ENCODE results near the gene CKAP2L. TPM values are rescaled to one million over a fixed set of nuclear protein-coding genes. Genes with fewer than 3 reads are reported as not detected.

The CKAP2L gene
- total and polyA plus RNA-seq, 2 donors (not counting 1 experiment from before 2014, with no cell fraction given) = 3.0 to 4.4 TPM

DNA sequence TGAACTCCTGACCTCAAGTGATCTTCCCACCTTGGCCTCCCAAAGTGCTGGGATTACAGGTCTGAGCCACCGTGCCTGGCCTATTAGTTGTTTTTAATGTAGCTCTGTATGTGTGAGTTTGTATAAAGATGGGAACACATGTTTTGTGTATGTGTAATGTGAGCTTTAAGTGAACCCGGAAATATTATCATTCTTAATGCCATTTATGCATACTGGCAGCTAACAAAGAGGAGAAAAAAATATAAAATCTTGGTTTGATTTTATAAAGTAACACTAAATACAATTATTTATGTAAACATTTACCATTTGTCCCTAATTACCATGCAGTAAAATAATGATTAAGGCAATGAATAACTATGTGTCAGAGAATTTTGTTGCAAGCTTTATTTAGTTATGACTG is 9.1 kb upstream of the CKAP2L start:
- Histone ChIP-seq H3K4me1 (ENCODE audit: control insufficient read depth, extremely low read depth, insufficient read depth, low read length) (no peaks in the 10 kb centered on the region), H3K79me2 (ENCODE audit: control insufficient read depth, insufficient read depth, low read length) (no peaks in the 10 kb centered on the region), H3K9ac (ENCODE audit: insufficient read depth, low read length) (no peak overlapping the region), H3K36me3 (ENCODE audit: control insufficient read depth, insufficient read depth, low read length) (no peaks in the 10 kb centered on the region), H3K9me3 (ENCODE audit: control insufficient read depth, insufficient read depth, low read depth, low read length) (no peaks in the 10 kb centered on the region), H3K27ac (ENCODE audit: insufficient read depth, low read length) (no peak overlapping the region), H3K4me2 (ENCODE audit: extremely low read depth, insufficient read depth, low read length) (no peak overlapping the region), H3K4me3 (replicated peaks in 1 of 4; ENCODE audit: control extremely low read depth in 1 of 4, insufficient read depth in 1 of 4, low read depth in 3 of 4, low read length in 4 of 4) (no peak overlapping the region), H4K20me1 (ENCODE audit: control insufficient read depth, extremely low read depth, insufficient read depth, low read length) (no peaks in the 10 kb centered on the region), H2AFZ (ENCODE audit: low read length) (no peak overlapping the region), H3K27me3 (ENCODE audit: control insufficient read depth, insufficient read depth, low read length) (no peaks in the 10 kb centered on the region)
- TF ChIP-seq, protein P1, sequence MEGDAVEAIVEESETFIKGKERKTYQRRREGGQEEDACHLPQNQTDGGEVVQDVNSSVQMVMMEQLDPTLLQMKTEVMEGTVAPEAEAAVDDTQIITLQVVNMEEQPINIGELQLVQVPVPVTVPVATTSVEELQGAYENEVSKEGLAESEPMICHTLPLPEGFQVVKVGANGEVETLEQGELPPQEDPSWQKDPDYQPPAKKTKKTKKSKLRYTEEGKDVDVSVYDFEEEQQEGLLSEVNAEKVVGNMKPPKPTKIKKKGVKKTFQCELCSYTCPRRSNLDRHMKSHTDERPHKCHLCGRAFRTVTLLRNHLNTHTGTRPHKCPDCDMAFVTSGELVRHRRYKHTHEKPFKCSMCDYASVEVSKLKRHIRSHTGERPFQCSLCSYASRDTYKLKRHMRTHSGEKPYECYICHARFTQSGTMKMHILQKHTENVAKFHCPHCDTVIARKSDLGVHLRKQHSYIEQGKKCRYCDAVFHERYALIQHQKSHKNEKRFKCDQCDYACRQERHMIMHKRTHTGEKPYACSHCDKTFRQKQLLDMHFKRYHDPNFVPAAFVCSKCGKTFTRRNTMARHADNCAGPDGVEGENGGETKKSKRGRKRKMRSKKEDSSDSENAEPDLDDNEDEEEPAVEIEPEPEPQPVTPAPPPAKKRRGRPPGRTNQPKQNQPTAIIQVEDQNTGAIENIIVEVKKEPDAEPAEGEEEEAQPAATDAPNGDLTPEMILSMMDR (conservative IDR thresholded peaks at IDR 0.05 in 1 of 2, IDR thresholded peaks at IDR 0.05 in 1 of 2; ENCODE audit: low read depth in 1 of 2, low read length in 2 of 2) = no peak
- no peak for TF ChIP-seq EZH2 (IDR thresholded peaks at IDR 0.05; ENCODE audit: low read length, missing control alignments)
- DNase-seq (ENCODE audit: low read depth in 2 of 2) = no peak

DNA sequence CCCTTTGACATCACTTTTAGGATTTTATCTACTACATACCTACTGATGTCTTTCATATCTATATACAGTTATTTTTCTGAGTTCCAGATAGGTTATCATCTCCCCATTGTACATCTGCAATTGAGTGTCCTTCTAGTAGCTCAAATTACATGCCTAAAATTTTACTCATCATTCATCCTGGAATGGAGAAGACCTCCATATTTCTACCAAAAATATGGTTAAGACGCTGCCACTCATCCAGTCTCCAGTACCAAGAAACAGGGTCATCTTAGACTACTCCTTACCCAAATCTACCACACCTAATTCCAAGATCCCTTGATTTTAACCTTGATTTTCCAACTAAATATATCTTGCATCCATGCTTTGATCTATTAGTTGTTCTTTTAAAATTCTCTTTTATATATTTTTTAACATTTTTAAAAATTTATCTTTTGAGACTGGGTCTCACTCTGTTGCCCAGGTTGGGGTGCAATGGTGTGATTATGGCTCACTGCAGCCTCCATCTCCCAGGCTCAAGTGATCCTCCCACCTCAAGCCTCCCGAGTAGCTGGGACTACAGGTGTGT is 8.6 kb upstream of the CKAP2L start:
- no peak overlapping the region for H3K4me3 ChIP-seq (replicated peaks in 1 of 4; ENCODE audit: control extremely low read depth in 1 of 4, insufficient read depth in 1 of 4, low read depth in 3 of 4, low read length in 4 of 4)
- H2AFZ ChIP-seq (ENCODE audit: low read length) = no peak overlapping the region
- no peak for DNase-seq (ENCODE audit: low read depth in 2 of 2)
- H4K20me1 ChIP-seq (ENCODE audit: control insufficient read depth, extremely low read depth, insufficient read depth, low read length) = no peaks in the 10 kb centered on the region
- H3K9ac ChIP-seq (ENCODE audit: insufficient read depth, low read length) = no peak overlapping the region
- no peaks in the 10 kb centered on the region for H3K36me3 ChIP-seq (ENCODE audit: control insufficient read depth, insufficient read depth, low read length)
- no peaks in the 10 kb centered on the region for H3K9me3 ChIP-seq (ENCODE audit: control insufficient read depth, insufficient read depth, low read depth, low read length)
- H3K27me3 ChIP-seq (ENCODE audit: control insufficient read depth, insufficient read depth, low read length) = no peaks in the 10 kb centered on the region
- TF ChIP-seq EZH2 (IDR thresholded peaks at IDR 0.05; ENCODE audit: low read length, missing control alignments) = no peak
- TF ChIP-seq, protein P1 (conservative IDR thresholded peaks at IDR 0.05 in 1 of 2, IDR thresholded peaks at IDR 0.05 in 1 of 2; ENCODE audit: low read depth in 1 of 2, low read length in 2 of 2) = no peak
- no peaks in the 10 kb centered on the region for H3K79me2 ChIP-seq (ENCODE audit: control insufficient read depth, insufficient read depth, low read length)
- H3K4me2 ChIP-seq (ENCODE audit: extremely low read depth, insufficient read depth, low read length) = no peak overlapping the region
- no peak overlapping the region for H3K27ac ChIP-seq (ENCODE audit: insufficient read depth, low read length)
- H3K4me1 ChIP-seq (ENCODE audit: control insufficient read depth, extremely low read depth, insufficient read depth, low read length) = no peaks in the 10 kb centered on the region

DNA sequence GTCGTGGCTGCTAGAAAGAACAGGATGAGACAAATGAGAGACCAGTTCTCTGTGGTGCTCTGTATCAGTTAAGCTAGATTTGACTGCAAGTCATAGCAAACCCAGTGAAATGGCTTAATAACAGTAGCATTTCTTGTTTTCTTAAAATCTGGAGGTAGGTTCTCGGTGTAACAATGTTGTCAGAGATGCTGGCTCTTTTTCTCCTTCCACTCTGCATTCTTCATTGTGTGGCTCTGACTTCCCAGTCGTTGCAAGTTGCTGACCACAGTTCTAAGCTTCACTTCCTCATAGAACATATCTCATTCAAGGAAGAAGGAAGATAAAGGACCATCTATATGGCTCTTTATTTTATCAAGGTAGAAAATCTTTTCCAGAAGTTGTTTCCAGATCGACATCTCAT is 7.9 kb upstream of the CKAP2L start:
- DNase-seq (ENCODE audit: low read depth in 2 of 2) = no peak
- Histone ChIP-seq H3K4me2 (ENCODE audit: extremely low read depth, insufficient read depth, low read length) (no peak overlapping the region), H4K20me1 (ENCODE audit: control insufficient read depth, extremely low read depth, insufficient read depth, low read length) (no peaks in the 10 kb centered on the region), H3K27me3 (ENCODE audit: control insufficient read depth, insufficient read depth, low read length) (no peaks in the 10 kb centered on the region), H3K27ac (ENCODE audit: insufficient read depth, low read length) (no peak overlapping the region), H3K9ac (ENCODE audit: insufficient read depth, low read length) (no peak overlapping the region), H2AFZ (ENCODE audit: low read length) (no peak overlapping the region), H3K4me1 (ENCODE audit: control insufficient read depth, extremely low read depth, insufficient read depth, low read length) (no peaks in the 10 kb centered on the region), H3K9me3 (ENCODE audit: control insufficient read depth, insufficient read depth, low read depth, low read length) (no peaks in the 10 kb centered on the region), H3K4me3 (replicated peaks in 1 of 4; ENCODE audit: control extremely low read depth in 1 of 4, insufficient read depth in 1 of 4, low read depth in 3 of 4, low read length in 4 of 4) (no peak overlapping the region), H3K36me3 (ENCODE audit: control insufficient read depth, insufficient read depth, low read length) (no peaks in the 10 kb centered on the region), H3K79me2 (ENCODE audit: control insufficient read depth, insufficient read depth, low read length) (no peaks in the 10 kb centered on the region)
- no peak for TF ChIP-seq EZH2 (IDR thresholded peaks at IDR 0.05; ENCODE audit: low read length, missing control alignments)
- TF ChIP-seq, protein P1 (conservative IDR thresholded peaks at IDR 0.05 in 1 of 2, IDR thresholded peaks at IDR 0.05 in 1 of 2; ENCODE audit: low read depth in 1 of 2, low read length in 2 of 2) = no peak
